ENCODE results near the gene NTN1.
"Not testable (repeated sequence)": the region's sequence is repeated elsewhere in the genome, so short reads cannot be mapped to it uniquely, and the experiment has no call there.

The NTN1 gene

GRCh38 chr17:9021158-9021991, at the start of gene NTN1:
Gene NTN1 (plus strand): TSS chr17:9021510. CDS start chr17:9022374, 864 bp downstream.
- no peak for DNase-seq (ENCODE audit: low read depth in 2 of 2, low spot score in 1 of 2)

GRCh38 chr17:8975091-8975725, 46.1 kb upstream of the NTN1 start:
- DNase-seq (ENCODE audit: low read depth in 2 of 2, low spot score in 1 of 2), result no peak

DNA sequence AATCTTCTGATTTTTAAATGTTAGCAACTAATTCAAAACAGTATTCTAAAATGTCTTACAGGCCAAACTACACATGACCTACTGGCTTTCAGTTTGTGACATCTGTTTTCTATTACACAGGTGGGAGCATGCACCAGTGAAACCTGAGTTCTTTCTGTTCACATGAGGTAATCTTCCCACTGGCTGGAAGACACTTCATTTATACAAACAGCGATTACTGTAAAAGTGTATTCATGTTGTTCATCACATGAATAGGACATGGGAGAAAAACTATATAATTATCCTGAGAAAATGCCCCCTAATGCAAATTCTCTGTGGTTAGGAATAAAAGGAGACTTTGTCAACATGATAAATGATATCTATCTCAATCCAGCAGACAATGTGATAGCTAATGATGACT, 44.7 kb upstream of the NTN1 start:
- DNase-seq (ENCODE audit: low read depth in 2 of 2, low spot score in 1 of 2), result no peak

- no peak for DNase-seq (ENCODE audit: low read depth in 2 of 2, low spot score in 1 of 2)
Observed at GRCh38 chr17:8979715-8980114, 41.6 kb upstream of the NTN1 start.

DNA sequence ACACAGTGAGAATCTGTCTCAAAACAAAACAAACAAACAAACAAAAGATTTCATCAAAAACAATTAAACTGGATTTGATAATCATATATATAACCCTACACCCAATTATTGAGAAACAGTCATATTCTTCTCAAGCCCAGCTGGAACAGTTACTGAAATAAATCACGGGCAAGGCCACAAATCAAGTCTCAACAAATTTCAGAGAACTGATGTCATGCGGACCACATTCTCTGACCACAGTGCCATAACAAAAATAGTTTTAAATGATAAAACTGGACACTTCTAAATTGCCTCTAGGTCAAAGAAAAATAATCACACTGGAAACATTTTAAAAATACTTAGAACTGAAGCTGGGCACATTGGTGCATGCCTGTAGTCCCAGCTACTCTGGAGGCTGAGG, 39.9 kb upstream of the NTN1 start:
- DNase-seq (ENCODE audit: low read depth in 2 of 2, low spot score in 1 of 2), result no peak

- DNase-seq (ENCODE audit: low read depth in 2 of 2, low spot score in 1 of 2), result not testable (repeated sequence)
Observed at GRCh38 chr17:8984225-8984624, 37.1 kb upstream of the NTN1 start.

GRCh38 chr17:8985054-8985701, 36.1 kb upstream of the NTN1 start:
- no peak for DNase-seq (ENCODE audit: low read depth in 2 of 2, low spot score in 1 of 2)

DNA sequence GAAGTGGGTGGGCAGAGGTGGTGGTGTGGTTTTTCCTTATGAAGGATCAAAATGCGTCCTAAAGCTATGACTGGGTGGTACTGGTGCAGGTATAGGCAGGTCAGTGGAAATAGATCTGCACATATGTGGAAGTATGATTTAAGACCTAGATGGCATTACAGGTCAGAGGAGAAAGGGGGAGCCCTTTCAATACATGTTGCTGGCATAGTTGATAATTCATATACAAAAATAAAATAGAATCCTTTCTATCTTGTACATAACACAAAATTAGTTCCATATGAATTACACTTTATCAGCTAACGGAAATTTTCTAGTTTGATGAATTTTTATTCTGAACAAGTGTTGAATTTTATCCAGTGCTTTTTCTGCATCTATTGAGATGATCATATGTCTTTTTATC, 35.0 kb upstream of the NTN1 start:
- no peak for DNase-seq (ENCODE audit: low read depth in 2 of 2, low spot score in 1 of 2)

DNA sequence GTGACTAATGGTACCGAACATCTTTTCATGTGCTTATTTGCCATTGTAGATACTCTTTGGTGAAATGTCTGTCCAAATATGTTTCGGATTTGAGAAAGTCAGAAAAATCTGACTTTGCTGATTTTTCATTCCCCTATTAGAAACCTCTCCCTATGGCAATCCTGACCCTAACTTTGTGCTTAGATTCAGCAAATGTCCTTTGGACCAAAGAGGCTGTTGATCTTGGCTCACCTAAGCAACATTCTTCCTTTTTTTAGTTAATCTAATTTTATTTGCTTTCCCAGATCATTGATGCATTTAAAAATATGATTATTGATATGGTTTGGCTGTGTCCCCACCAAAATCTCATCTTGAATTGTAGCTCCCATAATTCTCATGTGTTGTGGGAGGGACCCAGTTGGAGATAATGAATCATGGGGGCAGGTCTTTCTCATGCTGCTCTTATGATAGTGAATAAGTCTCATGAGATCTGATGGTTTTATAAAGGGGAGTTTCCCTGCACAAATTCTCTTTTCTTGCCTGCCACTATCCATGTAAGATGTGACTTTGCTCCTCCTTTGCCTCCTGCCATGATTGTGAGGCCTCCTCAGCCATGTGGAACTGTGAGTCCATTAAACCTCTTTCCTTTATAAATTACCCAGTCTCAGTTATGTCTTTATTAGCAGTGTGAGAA, 32.9 kb upstream of the NTN1 start:
- DNase-seq (ENCODE audit: low read depth in 2 of 2, low spot score in 1 of 2), result not testable (repeated sequence)

DNA sequence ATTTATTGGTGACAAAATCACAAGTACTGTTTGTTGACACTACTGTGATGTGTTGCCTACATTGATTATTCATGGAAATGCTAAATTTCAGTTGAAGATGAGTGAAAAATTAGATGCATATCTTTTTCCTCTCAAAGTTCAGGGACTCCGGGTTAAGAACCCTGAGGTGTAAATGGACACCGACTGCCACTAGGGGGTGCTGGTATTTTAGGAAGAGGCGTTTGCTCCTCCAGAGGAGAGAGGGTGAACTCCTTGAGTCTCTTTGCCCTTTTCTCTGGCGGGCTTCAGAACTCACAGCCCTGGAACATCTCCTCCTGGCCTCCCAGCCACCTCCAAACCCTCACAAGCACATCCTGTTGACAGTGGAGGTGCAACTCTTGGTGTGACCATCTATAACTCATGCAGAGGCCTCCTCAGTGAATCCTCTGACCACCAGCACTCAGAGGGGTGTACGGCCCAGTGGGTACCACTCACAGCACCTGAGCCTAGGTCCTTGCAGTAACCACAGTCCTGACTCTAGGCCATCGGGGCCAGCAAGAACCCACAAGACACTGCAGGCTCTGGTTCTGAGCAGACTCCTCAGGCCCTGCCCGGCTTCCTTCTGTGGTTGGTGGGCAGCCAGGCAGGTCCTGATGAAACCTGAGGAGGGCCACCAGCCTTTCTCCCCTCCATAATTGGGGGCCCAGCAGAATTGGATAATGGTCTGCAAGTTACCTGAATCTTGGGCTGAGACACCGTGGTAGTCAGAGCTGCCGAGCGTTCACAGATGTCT, 29.6 kb upstream of the NTN1 start:
- peak; percentile 33 to 39 for DNase-seq (ENCODE audit: low read depth in 2 of 2, low spot score in 1 of 2)

GRCh38 chr17:8994319-8994718, 27.0 kb upstream of the NTN1 start:
- DNase-seq (ENCODE audit: low read depth in 2 of 2, low spot score in 1 of 2), result peak; percentile 18 to 26

GRCh38 chr17:8995711-8996110, 25.6 kb upstream of the NTN1 start:
- no peak for DNase-seq (ENCODE audit: low read depth in 2 of 2, low spot score in 1 of 2)

DNA sequence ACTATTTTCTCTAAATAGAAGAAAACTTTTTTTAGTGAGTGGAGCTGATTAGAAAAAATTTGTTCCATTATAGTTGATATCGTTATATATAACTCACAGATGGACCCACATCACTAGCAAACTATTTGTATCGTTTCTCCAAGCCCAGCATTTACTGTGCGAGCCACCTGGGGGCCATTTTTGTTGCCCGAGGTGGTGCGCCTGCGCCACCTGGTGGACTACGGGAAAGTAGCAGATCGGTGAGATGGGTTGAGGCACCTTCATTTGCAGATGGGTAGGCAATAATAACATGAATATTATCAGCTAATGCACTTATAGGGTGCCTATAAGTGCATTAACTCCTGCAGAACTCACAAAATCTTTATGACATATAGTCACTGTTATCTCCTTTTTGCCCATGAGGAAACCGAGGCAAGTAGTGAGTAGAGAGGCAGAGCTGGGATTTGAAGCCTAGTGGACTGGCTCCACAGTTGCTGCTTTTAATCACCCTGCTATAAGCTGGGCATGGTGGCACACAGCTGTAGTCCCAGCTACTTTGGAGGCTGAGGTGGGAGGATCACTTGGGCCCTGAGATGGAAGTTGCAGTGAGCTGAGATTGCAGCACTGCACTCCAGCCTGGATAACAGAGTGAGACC, 23.2 kb upstream of the NTN1 start:
- DNase-seq (ENCODE audit: low read depth in 2 of 2, low spot score in 1 of 2), result peak; percentile 59 to 66

- DNase-seq (ENCODE audit: low read depth in 2 of 2, low spot score in 1 of 2), result no peak
Observed at GRCh38 chr17:9001559-9001958, 19.8 kb upstream of the NTN1 start.

- DNase-seq (ENCODE audit: low read depth in 2 of 2, low spot score in 1 of 2), result no peak
Observed at GRCh38 chr17:9002227-9002605, 19.1 kb upstream of the NTN1 start.

DNA sequence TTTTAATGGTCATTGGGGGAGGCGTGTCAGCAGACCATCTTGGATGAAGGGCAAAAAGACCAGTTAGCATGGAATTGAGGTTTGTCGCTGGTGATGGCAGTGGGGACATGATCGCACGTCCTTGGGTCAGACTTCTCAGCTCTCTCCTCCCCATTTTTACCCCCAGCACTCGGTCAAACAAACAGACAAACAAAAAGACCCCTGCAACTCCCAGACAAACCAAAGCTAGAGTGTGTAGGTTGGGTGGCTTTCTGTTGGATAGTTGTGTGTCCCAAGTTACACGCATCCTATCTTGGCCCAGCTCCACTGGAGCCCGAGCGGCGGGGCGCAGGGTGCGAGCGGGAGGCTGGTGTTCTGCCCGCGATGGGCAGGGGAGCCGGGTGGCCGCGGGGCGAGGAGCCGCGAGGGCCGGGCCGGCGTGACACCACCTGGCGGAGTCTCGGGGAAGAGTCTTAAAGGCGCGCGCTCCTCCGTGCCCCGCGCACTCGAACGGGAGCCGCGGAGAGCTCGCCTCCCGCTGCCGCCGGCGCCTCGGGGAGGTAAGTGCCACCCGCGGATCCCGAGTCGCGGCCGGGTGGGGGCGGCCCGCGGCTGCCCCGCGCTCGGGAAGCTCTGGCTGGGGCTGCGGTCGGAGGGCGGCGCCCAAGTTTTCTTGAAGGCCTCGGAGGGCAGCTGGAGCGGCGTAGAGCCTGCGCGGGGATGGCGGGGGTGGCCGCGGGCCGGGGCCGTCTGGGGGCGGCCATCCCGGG, 18.5 kb upstream of the NTN1 start:
- no peak for DNase-seq (ENCODE audit: low read depth in 2 of 2, low spot score in 1 of 2)

DNA sequence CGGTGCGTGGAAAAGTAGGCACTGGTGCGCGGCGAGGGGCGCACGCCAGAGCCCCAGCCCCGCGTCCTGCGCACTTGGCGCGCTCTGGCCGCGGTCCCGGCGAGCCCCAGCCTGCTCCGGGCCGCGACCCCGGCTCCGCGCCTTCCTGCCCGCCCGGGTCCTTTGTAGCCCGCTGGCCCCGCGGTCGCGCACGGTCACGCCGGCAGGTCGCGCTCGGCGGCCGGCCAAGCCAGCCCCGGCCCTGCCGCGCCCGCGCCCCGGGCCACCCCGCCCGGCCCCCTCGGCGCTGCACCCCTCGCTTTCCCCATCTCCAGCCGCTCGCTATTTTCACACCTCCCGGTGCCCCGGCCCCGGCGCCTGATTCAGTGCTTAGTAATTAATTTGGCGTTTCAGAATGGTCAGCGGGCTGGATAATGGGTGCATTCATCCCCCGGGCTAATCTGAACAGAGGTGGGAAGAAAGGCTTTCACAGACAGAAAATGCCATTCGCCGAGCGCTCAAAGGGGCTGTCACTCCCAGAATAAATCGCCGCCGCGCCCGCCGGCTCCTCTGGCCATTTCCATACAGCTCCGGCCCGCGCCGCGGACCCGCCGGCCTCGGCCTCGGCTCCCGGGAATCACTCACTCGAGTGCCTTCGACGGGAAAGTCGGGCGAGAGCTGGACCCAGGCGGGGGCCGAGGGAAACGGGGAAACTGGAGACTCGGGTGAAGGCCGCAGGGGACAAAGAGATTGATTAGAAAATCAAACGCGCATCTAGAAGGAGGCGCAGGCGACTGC, 17.8 kb upstream of the NTN1 start:
- DNase-seq (ENCODE audit: low read depth in 2 of 2, low spot score in 1 of 2), result no peak

DNA sequence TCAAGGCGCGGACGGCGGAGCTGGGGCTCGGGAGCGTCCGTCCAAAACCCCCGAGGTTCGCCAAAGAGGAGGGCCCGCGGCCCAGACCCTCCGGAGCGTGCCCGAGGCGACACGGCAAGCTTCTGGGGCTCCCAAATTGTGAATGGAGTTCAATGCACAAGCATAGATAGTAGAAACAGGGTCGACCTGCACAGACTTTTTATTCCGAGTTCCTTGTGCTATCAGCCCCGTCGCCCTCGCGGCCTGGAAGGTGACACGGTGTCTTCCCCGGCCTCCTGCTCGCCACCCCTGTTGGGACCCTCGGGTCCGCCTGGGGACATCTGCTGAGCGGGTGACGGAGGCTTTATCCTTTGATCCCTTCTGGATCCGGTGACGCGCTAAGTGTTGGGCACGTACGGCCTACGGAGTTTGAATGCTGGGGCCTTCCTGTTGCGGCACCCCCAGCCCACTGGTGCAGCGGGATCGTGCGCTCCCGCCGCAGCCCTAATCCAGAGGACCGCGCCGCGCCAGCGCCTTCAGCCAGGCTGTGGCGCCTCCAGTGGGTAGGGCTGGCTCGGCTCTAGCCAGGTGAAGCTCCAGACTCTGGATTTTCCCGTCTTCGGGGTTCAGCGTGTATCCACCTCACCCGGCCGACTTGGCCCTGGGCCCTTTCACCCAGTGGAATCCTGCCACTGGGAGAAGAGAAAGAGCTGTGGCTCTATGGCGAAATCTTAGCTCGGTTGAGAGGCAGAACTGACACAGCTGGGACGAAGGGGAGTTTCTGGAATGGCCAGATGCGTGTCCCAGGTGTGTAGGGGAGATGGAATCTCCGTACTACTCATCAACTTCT, 17.0 kb upstream of the NTN1 start:
- DNase-seq (ENCODE audit: low read depth in 2 of 2, low spot score in 1 of 2), result no peak
